GM12892 (cell line): ENCODE results near the gene ARMH4.

ENCODE experiments used
- POLR2A ChIP-seq: IDR thresholded peaks from 2 replicates; pipeline ENCODE4 v1.6.1; 2011; ENCODE audit warnings: low read depth, low read length, control low read depth
- POLR2AphosphoS5 ChIP-seq: IDR thresholded peaks from 2 replicates; pipeline ENCODE4 v1.6.1; 2011; ENCODE audit warnings: low read depth, low read length, control low read depth
- TAF1 ChIP-seq: IDR thresholded peaks from 2 replicates; pipeline ENCODE4 v1.6.1; 2011; ENCODE audit warnings: low read depth, mild to moderate bottlenecking, control low read depth, low read length, borderline replicate concordance

DNA sequence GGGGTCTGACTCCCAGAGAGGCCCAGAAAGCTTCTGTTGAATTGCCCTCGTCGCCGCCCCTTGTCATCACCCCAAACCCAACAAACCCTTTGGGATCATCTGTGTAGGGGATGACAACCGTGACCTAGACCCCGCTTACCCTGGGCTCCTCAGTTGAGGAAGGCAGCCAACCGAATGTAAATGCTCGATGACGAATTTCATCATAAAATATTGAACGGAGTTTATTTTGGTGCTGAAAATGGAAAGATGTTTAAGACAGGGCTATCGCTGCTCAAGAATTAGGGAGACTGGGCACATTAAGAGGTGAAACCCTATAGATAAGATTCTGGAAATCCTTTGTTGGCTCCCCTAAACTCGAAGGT lies 48.4 kb upstream of the ARMH4 start:
- TF ChIP-seq POLR2A (no peak), POLR2AphosphoS5 (no peak), TAF1 (no peak)
